Uterus (tissue), 4 donors: ENCODE data around the gene HYDIN. TPM values are rescaled to one million over a fixed set of nuclear protein-coding genes. Genes with fewer than 3 reads are reported as not detected.
"Not testable (repeated sequence)": the region's sequence is repeated elsewhere in the genome, so short reads cannot be mapped to it uniquely, and the experiment has no call there.

ENCODE experiments used
- DNase-seq, 2 donors: peaks; one replicate each; pipeline ENCODE4 v3.0.0-alpha.2; 2019 to 2020
- H3K27ac ChIP-seq, 2 donors: fragments of 200-600 bp; sonication (generic); 1 replicate in 1 of 2; 2 replicates in 1 of 2; pipeline ENCODE4 v1.5.1; 2016 to 2018
- H3K27me3 ChIP-seq, 2 donors: fragments of 200-600 bp; sonication (generic); one replicate each; pipeline ENCODE4 v1.5.1; 2018 to 2019; ENCODE audit warnings: control low read depth in 1 of 2
- H3K36me3 ChIP-seq, 2 donors: fragments of 200-600 bp; sonication (generic); one replicate each; pipeline ENCODE4 v1.5.1; 2019; ENCODE audit warnings: control low read depth in 1 of 2
- H3K4me1 ChIP-seq, 2 donors: fragments of 200-600 bp; sonication (generic); one replicate each; pipeline ENCODE4 v1.5.1; 2018 to 2019; ENCODE audit warnings: control low read depth in 1 of 2
- H3K4me3 ChIP-seq, 2 donors: fragments of 200-600 bp; sonication (generic); 1 replicate in 1 of 2; 2 replicates in 1 of 2; pipeline ENCODE4 v1.5.1; 2018 to 2019; ENCODE audit warnings: mild to moderate bottlenecking in 1 of 2
- H3K9me3 ChIP-seq, 2 donors: fragments of 200-600 bp; sonication (generic); one replicate each; pipeline ENCODE4 v1.5.1; 2019; ENCODE audit warnings: control low read depth in 1 of 2
- CTCF ChIP-seq, 4 experiments: fragments of 200-600 bp in 2 of 4; fragments of 450-650 bp in 2 of 4; sonication (generic) in 2 of 4; IDR thresholded peaks; one replicate each; pipeline ENCODE4 v1.5.1; 2016 to 2019; ENCODE audit warnings: antibody characterized with exemption in 4 of 4, mild to moderate bottlenecking in 2 of 4, moderate library complexity in 1 of 4
- POLR2A ChIP-seq, 2 donors: fragments of 450-650 bp; IDR thresholded peaks; one replicate each; pipeline ENCODE4 v1.6.1; 2016; ENCODE audit warnings: antibody characterized with exemption in 2 of 2, mild to moderate bottlenecking in 1 of 2, moderate library complexity in 1 of 2
- intact Hi-C: fragments of 100-400 bp; cut with DNase I; formaldehyde crosslinking; loops from one replicate; pipeline ENCODE4 v1.15.1; 2023; ENCODE audit warnings: low total_unique reads
- total RNA-seq, 4 donors: library from RNA; depleted of rRNA in 3 of 4; stranded (reverse); fragments of >200 nt in 3 of 4; gene quantifications; one replicate each; pipeline versions ENCODE4 v1.1.0 to v1.2.4, GENCODE V29; 2014 to 2023
- donor health status: DM: yes; HTN: yes; CAD: no.

HYDIN gene
- total RNA-seq, 4 donors from 2014 or later = under 0.01 to 23.6 (median 8.8) TPM

- H3K36me3 ChIP-seq, H3K9me3 ChIP-seq, DNase-seq, H3K4me3 ChIP-seq, intact Hi-C loops, H3K27me3 ChIP-seq, H3K27ac ChIP-seq, H3K4me1 ChIP-seq: not testable (repeated sequence)
Measured at GRCh38 chr16:70823498-70824118, 406.9 kb downstream of the HYDIN start.

GRCh38 chr16:70822734-70823133, 407.8 kb downstream of the HYDIN start:
- H3K27me3 ChIP-seq, DNase-seq, intact Hi-C loops: not testable (repeated sequence)

GRCh38 chr16:70818088-70818487, 412.4 kb downstream of the HYDIN start:
- H3K4me1 ChIP-seq, H3K36me3 ChIP-seq, intact Hi-C loops, H3K27me3 ChIP-seq, H3K27ac ChIP-seq, DNase-seq, H3K4me3 ChIP-seq, H3K9me3 ChIP-seq: not testable (repeated sequence)

More at GRCh38 chr16:70822734-70823133, 407.8 kb downstream of the HYDIN start:
- not testable (repeated sequence) for H3K4me3 ChIP-seq, H3K4me1 ChIP-seq, H3K36me3 ChIP-seq, H3K27ac ChIP-seq, H3K9me3 ChIP-seq

GRCh38 chr16:70809392-70810060, 421.0 kb downstream of the HYDIN start:
- Histone ChIP-seq H3K27me3 (no peaks in the 10 kb centered on the region), H3K9me3 (no peaks in the 10 kb centered on the region), H3K4me1 (no peaks in the 10 kb centered on the region), H3K27ac (no peak overlapping the region), H3K4me3 (no peak overlapping the region), H3K36me3 (no peaks in the 10 kb centered on the region)
- no peak for DNase-seq
- TF ChIP-seq CTCF (IDR thresholded peaks at IDR 0.05) (no peak), POLR2A (IDR thresholded peaks at IDR 0.05) (no peak)
- intact Hi-C loops = no loop called here

- TF ChIP-seq CTCF (IDR thresholded peaks at IDR 0.05) = no peak
- no peak for TF ChIP-seq POLR2A (IDR thresholded peaks at IDR 0.05)
Measured at GRCh38 chr16:70808371-70808770, 422.2 kb downstream of the HYDIN start.

GRCh38 chr16:70805787-70806186, 424.7 kb downstream of the HYDIN start:
- no peak for DNase-seq
- Histone ChIP-seq H3K27ac (no peak overlapping the region), H3K4me1 (no peaks in the 10 kb centered on the region), H3K36me3 (no peaks in the 10 kb centered on the region), H3K4me3 (no peak overlapping the region), H3K27me3 (no peaks in the 10 kb centered on the region), H3K9me3 (no peaks in the 10 kb centered on the region)
- no peak for TF ChIP-seq CTCF (IDR thresholded peaks at IDR 0.05)
- no peak for TF ChIP-seq POLR2A (IDR thresholded peaks at IDR 0.05)
- intact Hi-C loops = no loop called here

More at GRCh38 chr16:70808371-70808770, 422.2 kb downstream of the HYDIN start:
- intact Hi-C loops = no loop called here
- no peak for DNase-seq
- no peaks in the 10 kb centered on the region for H3K36me3 ChIP-seq
- H3K27ac ChIP-seq = no peak overlapping the region
- H3K4me1 ChIP-seq = no peaks in the 10 kb centered on the region
- no peaks in the 10 kb centered on the region for H3K27me3 ChIP-seq
- H3K4me3 ChIP-seq = no peak overlapping the region
- no peaks in the 10 kb centered on the region for H3K9me3 ChIP-seq
